Left forelimb (tissue), 1 donor: ENCODE results near the gene MAPK8IP2.
"Not testable (repeated sequence)": the region's sequence is repeated elsewhere in the genome, so short reads cannot be mapped to it uniquely, and the experiment has no call there.

Source experiments
- DNase-seq: peaks from one replicate; pipeline ENCODE4 v3.0.0-alpha.2; 2018; ENCODE audit warnings: low spot score

The MAPK8IP2 gene

GRCh38 chr22:50612528-50613221 lies 12.1 kb downstream of the MAPK8IP2 start:
- DNase-seq = no peak

- DNase-seq = no peak
These were observed 12.8 kb downstream of the MAPK8IP2 start for GRCh38 chr22:50613291-50613981.

- DNase-seq = not testable (repeated sequence)
These were observed 13.7 kb downstream of the MAPK8IP2 start for GRCh38 chr22:50614296-50614695.

- no peak for DNase-seq
These were observed 20.2 kb downstream of the MAPK8IP2 start for GRCh38 chr22:50620593-50621355.

GRCh38 chr22:50621356-50621880 lies 20.8 kb downstream of the MAPK8IP2 start:
- no peak for DNase-seq

GRCh38 chr22:50621948-50622722 lies 21.5 kb downstream of the MAPK8IP2 start:
- no peak for DNase-seq

GRCh38 chr22:50622723-50623327 lies 22.2 kb downstream of the MAPK8IP2 start:
- no peak for DNase-seq

- no peak for DNase-seq
These were observed 23.9 kb downstream of the MAPK8IP2 start for GRCh38 chr22:50624347-50625130.

GRCh38 chr22:50625131-50625567 lies 24.6 kb downstream of the MAPK8IP2 start:
- no peak for DNase-seq

- DNase-seq = no peak
These were observed 25.1 kb downstream of the MAPK8IP2 start for GRCh38 chr22:50625568-50626313.

- no peak for DNase-seq
These were observed 25.8 kb downstream of the MAPK8IP2 start for GRCh38 chr22:50626314-50626849.

GRCh38 chr22:50626850-50627641 lies 26.5 kb downstream of the MAPK8IP2 start:
- no peak for DNase-seq

GRCh38 chr22:50627642-50628542 lies 27.3 kb downstream of the MAPK8IP2 start, which contains the start of gene ARSA:
Gene ARSA, minus strand, starts transcription at chr22:50628152. Its CDS starts 373 bp downstream, at chr22:50627779.
- DNase-seq = peak; percentile 86

GRCh38 chr22:50628543-50629134 lies 28.0 kb downstream of the MAPK8IP2 start:
- no peak for DNase-seq

GRCh38 chr22:50630376-50630775 lies 29.8 kb downstream of the MAPK8IP2 start:
- no peak for DNase-seq

GRCh38 chr22:50633086-50633485 lies 32.5 kb downstream of the MAPK8IP2 start:
- no peak for DNase-seq

- DNase-seq = no peak
These were observed 33.2 kb downstream of the MAPK8IP2 start for GRCh38 chr22:50633771-50634170.
